ENCODE measurements around the gene TK2. TPM values are rescaled to one million over a fixed set of nuclear protein-coding genes. Genes with fewer than 3 reads are reported as not detected.

Gene TK2
- total RNA-seq, 1 experiment from 2014 or later = 5.0 TPM

DNA sequence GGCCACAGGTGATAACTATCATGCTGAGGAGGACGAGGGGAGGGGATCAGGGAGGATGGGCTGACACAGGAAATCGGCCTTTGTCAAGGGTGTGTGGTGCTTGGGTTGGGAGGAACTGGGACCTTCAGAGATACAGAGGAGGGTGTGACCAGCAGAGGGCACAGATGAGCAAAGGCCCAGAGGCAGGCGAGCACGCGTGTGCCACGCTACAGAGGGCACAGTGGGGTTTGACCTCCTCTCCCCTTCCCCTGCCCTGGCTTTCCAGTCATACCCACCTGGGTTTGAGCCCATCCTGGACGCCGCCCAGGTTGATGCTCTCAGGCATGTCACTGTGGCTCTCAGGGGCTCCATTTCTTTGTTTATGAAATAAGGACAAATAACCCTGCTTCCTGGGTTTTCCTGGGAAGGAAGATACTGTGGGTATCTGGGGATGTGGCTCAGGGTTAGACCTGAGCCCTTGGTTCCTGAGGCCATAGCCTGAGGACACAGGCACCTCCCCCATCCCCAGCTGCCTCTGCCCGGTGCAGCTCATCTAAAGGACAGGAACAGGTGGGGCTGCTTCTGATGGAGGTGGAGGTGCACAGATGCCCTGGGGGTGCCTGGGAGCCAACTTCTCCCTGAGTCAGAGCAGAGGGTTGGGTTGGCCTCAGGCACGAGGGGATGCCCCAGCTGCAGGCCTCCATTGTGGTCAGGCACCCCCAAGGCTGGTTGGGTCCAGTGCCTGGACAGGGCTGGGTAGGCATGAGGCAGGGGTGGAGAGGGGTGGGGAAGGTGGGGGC lies 71.0 kb downstream of the TK2 start:
- Mint-ChIP-seq H3K27me3 (ENCODE audit: low read depth) (peaks cover 8% of the 10 kb centered on the region), H3K4me3 (no peak overlapping the region), H3K36me3 (no peaks in the 10 kb centered on the region), H3K4me1 (peaks cover 29% of the 10 kb centered on the region), H3K9me3 (no peaks in the 10 kb centered on the region), H3K27ac (no peak overlapping the region)
- CTCF ChIA-PET = interaction anchor here (0.6 to 3.7 kb wide), 12 partner anchors 10 to 137 kb away, joined by 3 to 20 read pairs (median 3); no protein-coding TSS in a partner anchor
- DNase-seq (ENCODE audit: low spot score) (peak; percentile 77), ATAC-seq (peak; percentile 88)
- no peak for TF ChIP-seq ETV6 (CRISPR knock-in tag; IDR thresholded peaks at IDR 0.05)
- TF ChIP-seq, protein P1, sequence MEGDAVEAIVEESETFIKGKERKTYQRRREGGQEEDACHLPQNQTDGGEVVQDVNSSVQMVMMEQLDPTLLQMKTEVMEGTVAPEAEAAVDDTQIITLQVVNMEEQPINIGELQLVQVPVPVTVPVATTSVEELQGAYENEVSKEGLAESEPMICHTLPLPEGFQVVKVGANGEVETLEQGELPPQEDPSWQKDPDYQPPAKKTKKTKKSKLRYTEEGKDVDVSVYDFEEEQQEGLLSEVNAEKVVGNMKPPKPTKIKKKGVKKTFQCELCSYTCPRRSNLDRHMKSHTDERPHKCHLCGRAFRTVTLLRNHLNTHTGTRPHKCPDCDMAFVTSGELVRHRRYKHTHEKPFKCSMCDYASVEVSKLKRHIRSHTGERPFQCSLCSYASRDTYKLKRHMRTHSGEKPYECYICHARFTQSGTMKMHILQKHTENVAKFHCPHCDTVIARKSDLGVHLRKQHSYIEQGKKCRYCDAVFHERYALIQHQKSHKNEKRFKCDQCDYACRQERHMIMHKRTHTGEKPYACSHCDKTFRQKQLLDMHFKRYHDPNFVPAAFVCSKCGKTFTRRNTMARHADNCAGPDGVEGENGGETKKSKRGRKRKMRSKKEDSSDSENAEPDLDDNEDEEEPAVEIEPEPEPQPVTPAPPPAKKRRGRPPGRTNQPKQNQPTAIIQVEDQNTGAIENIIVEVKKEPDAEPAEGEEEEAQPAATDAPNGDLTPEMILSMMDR (IDR thresholded peaks at IDR 0.05) = 0 out of 2 replicates have a peak, but pooled peaks have one; percentile 35
- TF ChIP-seq, protein P2, sequence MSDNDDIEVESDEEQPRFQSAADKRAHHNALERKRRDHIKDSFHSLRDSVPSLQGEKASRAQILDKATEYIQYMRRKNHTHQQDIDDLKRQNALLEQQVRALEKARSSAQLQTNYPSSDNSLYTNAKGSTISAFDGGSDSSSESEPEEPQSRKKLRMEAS (CRISPR knock-in tag; IDR thresholded peaks at IDR 0.05) = peak; percentile 71
- POLR2A ChIA-PET = no interaction called here

DNA sequence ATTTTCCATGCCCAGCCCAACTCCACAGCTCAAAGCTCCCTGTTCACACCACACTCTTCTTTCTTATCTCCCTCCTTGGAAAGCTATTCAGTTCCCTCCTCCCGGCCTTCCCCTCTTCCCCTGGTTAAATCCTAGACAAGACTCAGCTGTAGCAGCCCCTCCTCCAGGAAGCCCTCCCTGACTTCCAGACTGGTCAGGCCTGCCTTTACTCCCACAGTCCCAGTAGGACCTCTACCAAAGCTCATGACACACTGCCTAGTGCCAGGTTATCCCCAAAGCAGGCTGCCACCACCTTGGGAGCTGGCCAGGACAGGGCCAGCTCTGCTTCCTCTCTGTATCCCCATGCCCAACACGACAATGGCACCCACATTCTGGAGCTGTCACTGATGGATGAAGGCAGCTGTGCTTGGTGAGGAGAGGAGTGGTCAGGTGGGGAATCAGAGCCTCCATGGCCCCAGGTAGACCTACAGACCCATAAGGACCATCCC lies 72.8 kb downstream of the TK2 start:
- Mint-ChIP-seq H3K27ac (no peak overlapping the region), H3K4me3 (no peak overlapping the region), H3K27me3 (ENCODE audit: low read depth) (peaks cover 8% of the 10 kb centered on the region), H3K4me1 (peaks cover 30% of the 10 kb centered on the region), H3K9me3 (no peaks in the 10 kb centered on the region), H3K36me3 (no peaks in the 10 kb centered on the region)
- ChIA-PET CTCF (interaction anchor here (0.6 to 4.0 kb wide), 15 partner anchors 8 to 135 kb away, joined by 3 to 44 read pairs (median 5); partner anchors contain the start of gene BEAN1), POLR2A (interaction anchor here (1.0 kb wide), 1 partner anchor 50 kb away, joined by 3 read pairs; the partner anchor contains the start of gene BEAN1)
- TF ChIP-seq ZNF121 (CRISPR knock-in tag; IDR thresholded peaks at IDR 0.05) (no peak), ZNF671 (CRISPR knock-in tag; IDR thresholded peaks at IDR 0.05) (no peak), FOXP1 (CRISPR knock-in tag; IDR thresholded peaks at IDR 0.05; ENCODE audit: borderline replicate concordance) (no peak)
- DNase-seq (ENCODE audit: low spot score) (no peak), ATAC-seq (no peak)

DNA sequence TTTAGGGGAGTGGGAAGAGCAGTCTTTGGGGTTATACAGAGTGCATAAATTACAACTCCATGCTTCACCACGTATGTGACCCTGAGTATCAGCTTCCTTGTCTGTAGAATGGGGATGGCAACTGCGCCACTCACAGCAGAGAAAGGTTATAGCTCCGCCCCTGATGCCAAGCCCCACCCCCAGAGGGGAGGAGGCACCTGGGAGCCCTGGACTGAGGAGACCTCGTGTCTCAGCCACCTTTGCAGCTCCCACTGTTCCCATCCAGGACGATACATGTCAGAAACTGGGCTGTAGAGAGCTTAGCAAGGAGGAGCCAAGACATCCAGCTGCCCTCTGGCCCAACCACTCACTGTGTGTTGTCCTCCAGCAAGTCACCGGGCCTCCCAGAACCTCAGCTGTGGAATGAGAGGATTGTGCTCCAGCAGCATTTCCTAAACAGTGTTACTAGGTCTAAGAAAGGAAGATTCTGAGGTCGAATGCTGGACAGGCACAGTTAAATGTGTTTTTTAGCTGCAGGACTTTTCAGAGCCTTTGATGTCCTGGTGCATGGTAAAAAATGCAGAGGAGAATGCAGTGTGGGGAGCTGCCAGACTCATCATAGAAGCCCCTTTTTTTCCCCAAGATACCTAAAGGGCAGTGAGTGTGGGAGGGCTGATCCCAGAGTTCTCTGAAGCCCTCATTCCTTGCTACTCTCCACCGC lies 73.4 kb downstream of the TK2 start:
- DNase-seq (ENCODE audit: low spot score) = peak; percentile 70
- ATAC-seq = peak; percentile 50
- Mint-ChIP-seq H3K4me3 (no peak overlapping the region), H3K9me3 (no peaks in the 10 kb centered on the region), H3K4me1 (peaks cover 30% of the 10 kb centered on the region), H3K36me3 (no peaks in the 10 kb centered on the region), H3K27me3 (ENCODE audit: low read depth) (peaks cover 8% of the 10 kb centered on the region), H3K27ac (no peak overlapping the region)
- POLR2A ChIA-PET = interaction anchor here (1.0 kb wide), 2 partner anchors 49 to 70 kb away, joined by 3 to 4 read pairs; partner anchors contain the start of gene BEAN1
- TF ChIP-seq GTF2I (CRISPR knock-in tag; conservative IDR thresholded peaks at IDR 0.05) = peak; percentile 63; the same call in 1 of the 2 replicates
- TF ChIP-seq, protein P3, sequence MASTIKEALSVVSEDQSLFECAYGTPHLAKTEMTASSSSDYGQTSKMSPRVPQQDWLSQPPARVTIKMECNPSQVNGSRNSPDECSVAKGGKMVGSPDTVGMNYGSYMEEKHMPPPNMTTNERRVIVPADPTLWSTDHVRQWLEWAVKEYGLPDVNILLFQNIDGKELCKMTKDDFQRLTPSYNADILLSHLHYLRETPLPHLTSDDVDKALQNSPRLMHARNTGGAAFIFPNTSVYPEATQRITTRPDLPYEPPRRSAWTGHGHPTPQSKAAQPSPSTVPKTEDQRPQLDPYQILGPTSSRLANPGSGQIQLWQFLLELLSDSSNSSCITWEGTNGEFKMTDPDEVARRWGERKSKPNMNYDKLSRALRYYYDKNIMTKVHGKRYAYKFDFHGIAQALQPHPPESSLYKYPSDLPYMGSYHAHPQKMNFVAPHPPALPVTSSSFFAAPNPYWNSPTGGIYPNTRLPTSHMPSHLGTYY (CRISPR knock-in tag; IDR thresholded peaks at IDR 0.05) = no peak
- CTCF ChIA-PET = interaction anchor here (0.8 to 4.0 kb wide), 11 partner anchors 11 to 132 kb away, joined by 3 to 44 read pairs (median 7); partner anchors contain the start of gene BEAN1

DNA sequence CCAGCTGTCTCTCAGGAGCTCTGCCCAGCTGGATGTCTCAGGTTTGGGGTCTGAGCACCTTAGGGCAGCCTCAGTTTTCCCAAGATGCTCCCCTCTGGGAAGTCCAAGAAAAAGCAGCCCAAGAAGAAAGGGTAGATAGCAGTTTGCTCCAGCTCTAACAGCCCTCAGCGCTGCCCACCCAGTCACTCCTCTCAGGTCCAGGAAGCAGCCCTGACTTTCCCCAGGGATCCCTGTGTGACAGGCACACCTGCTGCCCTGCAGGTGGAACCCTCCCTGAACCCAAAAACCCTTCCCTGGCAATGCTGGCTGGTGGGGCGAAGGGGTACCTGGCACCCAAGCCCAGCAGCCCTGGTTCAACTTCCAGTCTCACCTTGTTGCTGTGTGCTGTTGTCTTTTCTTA lies 74.7 kb downstream of the TK2 start:
- CTCF ChIA-PET = interaction anchor here (2.1 to 4.0 kb wide), 3 partner anchors 32 to 69 kb away, joined by 10 to 14 read pairs (median 14); no protein-coding TSS in a partner anchor
- peaks cover 30% of the 10 kb centered on the region for H3K4me1 Mint-ChIP-seq
- H3K9me3 Mint-ChIP-seq = no peaks in the 10 kb centered on the region
- ATAC-seq (no peak), DNase-seq (ENCODE audit: low spot score) (no peak)
- no peak overlapping the region for H3K4me3 Mint-ChIP-seq
- POLR2A ChIA-PET = no interaction called here
- H3K36me3 Mint-ChIP-seq = no peaks in the 10 kb centered on the region
- no peak overlapping the region for H3K27ac Mint-ChIP-seq
- H3K27me3 Mint-ChIP-seq (ENCODE audit: low read depth) = peaks cover 8% of the 10 kb centered on the region; the same call in 1 of the 2 replicates
- TF ChIP-seq NFATC4 (CRISPR knock-in tag; IDR thresholded peaks at IDR 0.05) (no peak), FOXK1 (CRISPR knock-in tag; IDR thresholded peaks at IDR 0.05) (no peak), JAZF1 (CRISPR knock-in tag; IDR thresholded peaks at IDR 0.05) (no peak), CREB1 (CRISPR knock-in tag; IDR thresholded peaks at IDR 0.05) (no peak), ZBTB21 (CRISPR knock-in tag; IDR thresholded peaks at IDR 0.05; ENCODE audit: borderline replicate concordance) (no peak), CREM (CRISPR knock-in tag; IDR thresholded peaks at IDR 0.05) (no peak), CBFB (CRISPR knock-in tag; IDR thresholded peaks at IDR 0.05; ENCODE audit: low read depth) (no peak)
- TF ChIP-seq, protein P1 (IDR thresholded peaks at IDR 0.05) = no peak
- TF ChIP-seq, protein P2 (CRISPR knock-in tag; IDR thresholded peaks at IDR 0.05) = no peak
- TF ChIP-seq, protein P4, sequence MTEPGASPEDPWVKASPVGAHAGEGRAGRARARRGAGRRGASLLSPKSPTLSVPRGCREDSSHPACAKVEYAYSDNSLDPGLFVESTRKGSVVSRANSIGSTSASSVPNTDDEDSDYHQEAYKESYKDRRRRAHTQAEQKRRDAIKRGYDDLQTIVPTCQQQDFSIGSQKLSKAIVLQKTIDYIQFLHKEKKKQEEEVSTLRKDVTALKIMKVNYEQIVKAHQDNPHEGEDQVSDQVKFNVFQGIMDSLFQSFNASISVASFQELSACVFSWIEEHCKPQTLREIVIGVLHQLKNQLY (CRISPR knock-in tag; IDR thresholded peaks at IDR 0.05) = no peak
- TF ChIP-seq, protein P5, sequence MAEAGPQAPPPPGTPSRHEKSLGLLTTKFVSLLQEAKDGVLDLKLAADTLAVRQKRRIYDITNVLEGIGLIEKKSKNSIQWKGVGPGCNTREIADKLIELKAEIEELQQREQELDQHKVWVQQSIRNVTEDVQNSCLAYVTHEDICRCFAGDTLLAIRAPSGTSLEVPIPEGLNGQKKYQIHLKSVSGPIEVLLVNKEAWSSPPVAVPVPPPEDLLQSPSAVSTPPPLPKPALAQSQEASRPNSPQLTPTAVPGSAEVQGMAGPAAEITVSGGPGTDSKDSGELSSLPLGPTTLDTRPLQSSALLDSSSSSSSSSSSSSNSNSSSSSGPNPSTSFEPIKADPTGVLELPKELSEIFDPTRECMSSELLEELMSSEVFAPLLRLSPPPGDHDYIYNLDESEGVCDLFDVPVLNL (CRISPR knock-in tag; IDR thresholded peaks at IDR 0.05; ENCODE audit: borderline replicate concordance, low read depth) = no peak
